HCT116 (cell line): ENCODE data around the gene DAAM2. TPM values are rescaled to one million over a fixed set of nuclear protein-coding genes. Genes with fewer than 3 reads are reported as not detected.

Experiments
- ATAC-seq: fragments of 200-7000 bp; cut with Tn5 transposase; 2 replicates; pipeline ENCODE4 v1.9.1; 2020; ENCODE audit warnings: mild to moderate bottlenecking, moderate library complexity
- BruUV-seq: library from RNA; stranded (reverse); fragments of 400-500 nt; replicated peaks from 2 replicates; lab custom pipeline; 2021; lab: Mats Ljungman, UMichigan
- CTCF ChIA-PET: fragments of 300-600 bp; sonication (Branson Sonifier 250); formaldehyde crosslinking; loops from one replicate; lab custom pipeline; 2021; ENCODE audit warnings: antibody characterized with exemption; lab: Charles Lee
- POLR2A ChIA-PET: fragments of 300-600, 350-600 bp; sonication (Branson Sonifier 250); formaldehyde crosslinking; loops from one replicate; lab custom pipeline; 2021; ENCODE audit warnings: antibody characterized with exemption; lab: Charles Lee
- RAD21 ChIA-PET, 2 experiments: fragments of 300-600 bp; sonication (Branson Sonifier 250); formaldehyde crosslinking; loops; one replicate each; lab custom pipeline; 2023; ENCODE audit warnings: low total read pairs in 2 of 2; ENCODE audit not compliant: uncharacterized antibody in 2 of 2, unreplicated experiment in 2 of 2, low non-redundant PET in 1 of 2; lab: Charles Lee
- DNase-seq: peaks from one replicate; pipeline ENCODE4 v3.0.0-alpha.2; 2010; ENCODE audit warnings: low read depth, low spot score
- H2AFZ ChIP-seq: fragments of 200-600 bp; shearing (Covaris generic), sonication (generic); 2 replicates; pipeline ENCODE4 v1.6.1; 2017; ENCODE audit warnings: low read depth, mixed run types, mixed read lengths, antibody characterized with exemption, low read length; ENCODE audit not compliant: poor library complexity, severe bottlenecking
- H3K27ac ChIP-seq: 2 replicates; pipeline ENCODE4 v1.5.1; 2012; ENCODE audit warnings: low read depth, low read length
- H3K27me3 ChIP-seq: fragments of 200-600 bp; sonication (generic); 2 replicates; pipeline ENCODE4 v1.6.1; 2016; ENCODE audit warnings: mixed run types, low read length, mixed read lengths; ENCODE audit not compliant: insufficient read depth
- H3K36me3 ChIP-seq, 2 experiments: fragments of 200-500 bp in 1 of 2; fragments of 200-600 bp in 1 of 2; sonication (Bioruptor generic) in 1 of 2; sonication (generic) in 1 of 2; 2 replicates each; pipeline versions ENCODE4 v1.5.1 to v1.6.1; 2014 to 2016; ENCODE audit warnings: low read length in 2 of 2, inconsistent platforms in 1 of 2, mixed read lengths in 1 of 2, mixed run types in 1 of 2; ENCODE audit not compliant: insufficient read depth in 2 of 2, control insufficient read depth in 1 of 2
- H3K4me1 ChIP-seq, 2 experiments: fragments of 200-600 bp in 1 of 2; sonication (generic) in 1 of 2; 2 replicates each; pipeline versions ENCODE4 v1.5.1 to v1.6.1; 2012 to 2017; ENCODE audit warnings: low read length in 2 of 2, inconsistent platforms in 1 of 2, mild to moderate bottlenecking in 1 of 2, mixed read lengths in 1 of 2, mixed run types in 1 of 2, moderate library complexity in 1 of 2; ENCODE audit not compliant: insufficient read depth in 2 of 2, control insufficient read depth in 1 of 2
- H3K4me2 ChIP-seq: fragments of 200-600 bp; sonication (generic); 2 replicates; pipeline ENCODE4 v1.6.1; 2017; ENCODE audit warnings: mixed run types, low read length, mixed read lengths
- H3K4me3 ChIP-seq, 2 experiments: fragments of 200-600 bp in 1 of 2; sonication (generic) in 1 of 2; replicated peaks in 1 of 2; 2 replicates each; pipeline ENCODE4 v1.5.1; 2011 to 2016; ENCODE audit warnings: low read length in 2 of 2, control low read depth in 1 of 2, low read depth in 1 of 2, mild to moderate bottlenecking in 1 of 2, mixed read lengths in 1 of 2, mixed run types in 1 of 2
- H3K79me2 ChIP-seq: fragments of 200-600 bp; sonication (generic); 2 replicates; pipeline ENCODE4 v1.6.1; 2017; ENCODE audit warnings: mild to moderate bottlenecking, mixed run types, low read length, moderate library complexity, mixed read lengths; ENCODE audit not compliant: insufficient read depth
- H3K9ac ChIP-seq: fragments of 200-600 bp; sonication (generic); 2 replicates; pipeline ENCODE4 v1.6.1; 2016; ENCODE audit warnings: low read length, mixed read lengths
- H3K9me2 ChIP-seq: fragments of 200-600 bp; sonication (generic), shearing (Covaris generic); 2 replicates; pipeline ENCODE4 v1.6.1; 2017; ENCODE audit warnings: mixed run types, mild to moderate bottlenecking, moderate library complexity; ENCODE audit not compliant: insufficient read depth
- H3K9me3 ChIP-seq, 2 experiments: fragments of 200-500 bp in 1 of 2; fragments of 200-600 bp in 1 of 2; sonication (Bioruptor generic) in 1 of 2; sonication (generic) in 1 of 2; 2 replicates each; pipeline ENCODE4 v1.6.1; 2014 to 2017; ENCODE audit warnings: low read length in 2 of 2, mixed read lengths in 2 of 2, inconsistent platforms in 1 of 2, low read depth in 1 of 2, mild to moderate bottlenecking in 1 of 2, mixed run types in 1 of 2, moderate library complexity in 1 of 2; ENCODE audit not compliant: control insufficient read depth in 1 of 2, insufficient read depth in 1 of 2
- H4K20me1 ChIP-seq: fragments of 200-600 bp; sonication (generic), shearing (Covaris generic); 2 replicates; pipeline ENCODE4 v1.6.1; 2017; ENCODE audit warnings: mixed run types, mild to moderate bottlenecking, moderate library complexity; ENCODE audit not compliant: insufficient read depth
- CEBPB ChIP-seq: IDR thresholded peaks from 2 replicates; pipeline ENCODE4 v1.6.1; 2012; ENCODE audit warnings: low read depth
- ELF1 ChIP-seq: IDR thresholded peaks from 2 replicates; pipeline ENCODE4 v1.6.1; 2012; ENCODE audit warnings: low read depth, borderline replicate concordance
- EZH2 ChIP-seq: fragments of 200-600 bp; sonication (generic); IDR thresholded peaks from 2 replicates; pipeline ENCODE4 v1.6.1; 2017; ENCODE audit warnings: antibody characterized with exemption, mixed run types
- FOSL1 ChIP-seq: IDR thresholded peaks from 2 replicates; pipeline ENCODE4 v1.6.1; 2012; ENCODE audit warnings: low read depth
- JUND ChIP-seq: IDR thresholded peaks from 2 replicates; pipeline ENCODE4 v1.6.1; 2012
- RAD21 ChIP-seq: IDR thresholded peaks from 2 replicates; pipeline ENCODE4 v1.6.1; 2012; ENCODE audit warnings: low read depth, mild to moderate bottlenecking
- YY1 ChIP-seq: IDR thresholded peaks from 2 replicates; pipeline ENCODE4 v1.6.1; 2011; ENCODE audit warnings: low read length, low read depth, moderate library complexity, mild to moderate bottlenecking; ENCODE audit not compliant: insufficient replicate concordance; ENCODE audit errors: extremely low read depth
- ZFX ChIP-seq: fragments of 450-650 bp; IDR thresholded peaks from 2 replicates; pipeline ENCODE4 v1.6.1; 2017
- ZNF274 ChIP-seq: fragments of 200-500 bp; sonication (Bioruptor generic); IDR thresholded peaks from 2 replicates; pipeline ENCODE4 v1.6.1; 2014; ENCODE audit warnings: mild to moderate bottlenecking, low read depth, low read length, inconsistent platforms
- intact Hi-C: fragments of 100-400 bp; cut with micrococcal nuclease; formaldehyde crosslinking; loops from 2 replicates; pipeline ENCODE4 v1.10.0; 2022
- total RNA-seq: library from RNA; stranded (reverse); gene quantifications from one replicate; pipeline ENCODE4 v1.2.1, GENCODE V29; 2021; ENCODE audit not compliant: unreplicated experiment
- TF ChIP-seq, protein P1 (sequence below): IDR thresholded peaks from 2 replicates; pipeline ENCODE4 v1.6.1; 2012; ENCODE audit warnings: low read depth
- TF ChIP-seq, protein P2 (sequence below): IDR thresholded peaks from 2 replicates; pipeline ENCODE4 v1.6.1; 2012

DAAM2 gene
- total RNA-seq, 1 experiment from 2014 or later: not detected

DNA sequence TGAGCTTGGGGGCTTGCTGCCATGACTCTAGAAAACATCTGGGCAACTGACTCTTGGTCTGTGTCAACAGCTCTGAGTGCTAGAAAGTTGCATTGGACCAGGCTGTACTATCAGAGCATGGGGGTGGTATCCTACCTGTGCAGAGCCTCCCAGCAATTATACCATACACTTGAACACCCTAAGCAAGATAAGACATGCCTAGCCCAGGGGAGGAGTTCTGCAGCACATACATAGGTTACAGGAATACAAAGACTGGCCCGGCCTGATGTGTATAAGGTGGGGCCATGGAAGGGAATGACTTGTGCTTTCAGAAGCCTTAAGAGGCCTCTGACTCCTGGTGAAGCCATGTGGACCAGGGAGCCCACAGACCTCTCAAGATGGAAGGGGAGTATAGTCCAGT is 153.4 kb downstream of the DAAM2 start:
- no TSS peak for BruUV-seq
- no peak for ATAC-seq
- no peak overlapping the region for H3K9ac ChIP-seq

DNA sequence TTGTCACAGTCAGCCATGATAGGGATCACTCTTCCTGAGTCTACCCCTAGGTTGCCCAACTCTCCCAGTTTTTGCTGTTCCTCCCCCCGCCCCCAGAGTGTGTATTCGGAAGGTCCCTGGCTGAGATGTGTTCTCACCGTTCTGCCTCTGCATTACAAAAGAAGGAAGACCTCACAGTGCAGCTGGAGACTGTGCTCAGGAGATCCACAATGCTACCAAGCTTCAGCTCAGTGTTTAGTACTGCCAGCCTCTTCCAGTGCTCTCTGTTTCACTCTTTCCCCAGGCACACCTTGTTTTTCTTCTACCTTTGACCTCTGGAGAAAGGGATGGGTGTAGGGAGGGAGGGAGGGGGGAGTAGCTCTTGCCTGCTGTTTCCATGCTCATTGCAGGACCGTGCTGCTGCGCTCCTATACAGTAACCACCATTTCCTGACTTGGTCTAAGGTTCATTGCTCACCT is 155.5 kb downstream of the DAAM2 start:
- intact Hi-C loops: no loop called here
- BruUV-seq: no TSS peak
- RAD21 ChIA-PET: no interaction called here
- no peaks in the 10 kb centered on the region for H3K79me2 ChIP-seq
- H4K20me1 ChIP-seq: no peaks in the 10 kb centered on the region
- H3K27me3 ChIP-seq: peaks cover 49% of the 10 kb centered on the region
- H3K36me3 ChIP-seq: no peaks in the 10 kb centered on the region
- no peak overlapping the region for H2AFZ ChIP-seq
- ATAC-seq (no peak), DNase-seq (no peak)
- H3K4me2 ChIP-seq: no peak overlapping the region
- no peaks in the 10 kb centered on the region for H3K4me1 ChIP-seq
- no peaks in the 10 kb centered on the region for H3K9me3 ChIP-seq
- H3K9me2 ChIP-seq: no peaks in the 10 kb centered on the region
- H3K4me3 ChIP-seq: no peak overlapping the region
- CTCF ChIA-PET: no interaction called here
- POLR2A ChIA-PET: interaction anchor here (0.7 kb wide), 1 partner anchor 1085 kb away, joined by 3 read pairs; no protein-coding TSS in a partner anchor
- no peak for TF ChIP-seq YY1
- TF ChIP-seq ZNF274: no peak
- TF ChIP-seq, protein P1, sequence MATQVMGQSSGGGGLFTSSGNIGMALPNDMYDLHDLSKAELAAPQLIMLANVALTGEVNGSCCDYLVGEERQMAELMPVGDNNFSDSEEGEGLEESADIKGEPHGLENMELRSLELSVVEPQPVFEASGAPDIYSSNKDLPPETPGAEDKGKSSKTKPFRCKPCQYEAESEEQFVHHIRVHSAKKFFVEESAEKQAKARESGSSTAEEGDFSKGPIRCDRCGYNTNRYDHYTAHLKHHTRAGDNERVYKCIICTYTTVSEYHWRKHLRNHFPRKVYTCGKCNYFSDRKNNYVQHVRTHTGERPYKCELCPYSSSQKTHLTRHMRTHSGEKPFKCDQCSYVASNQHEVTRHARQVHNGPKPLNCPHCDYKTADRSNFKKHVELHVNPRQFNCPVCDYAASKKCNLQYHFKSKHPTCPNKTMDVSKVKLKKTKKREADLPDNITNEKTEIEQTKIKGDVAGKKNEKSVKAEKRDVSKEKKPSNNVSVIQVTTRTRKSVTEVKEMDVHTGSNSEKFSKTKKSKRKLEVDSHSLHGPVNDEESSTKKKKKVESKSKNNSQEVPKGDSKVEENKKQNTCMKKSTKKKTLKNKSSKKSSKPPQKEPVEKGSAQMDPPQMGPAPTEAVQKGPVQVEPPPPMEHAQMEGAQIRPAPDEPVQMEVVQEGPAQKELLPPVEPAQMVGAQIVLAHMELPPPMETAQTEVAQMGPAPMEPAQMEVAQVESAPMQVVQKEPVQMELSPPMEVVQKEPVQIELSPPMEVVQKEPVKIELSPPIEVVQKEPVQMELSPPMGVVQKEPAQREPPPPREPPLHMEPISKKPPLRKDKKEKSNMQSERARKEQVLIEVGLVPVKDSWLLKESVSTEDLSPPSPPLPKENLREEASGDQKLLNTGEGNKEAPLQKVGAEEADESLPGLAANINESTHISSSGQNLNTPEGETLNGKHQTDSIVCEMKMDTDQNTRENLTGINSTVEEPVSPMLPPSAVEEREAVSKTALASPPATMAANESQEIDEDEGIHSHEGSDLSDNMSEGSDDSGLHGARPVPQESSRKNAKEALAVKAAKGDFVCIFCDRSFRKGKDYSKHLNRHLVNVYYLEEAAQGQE: no peak
- TF ChIP-seq JUND: no peak
- no peak for TF ChIP-seq CEBPB
- TF ChIP-seq, protein P2, sequence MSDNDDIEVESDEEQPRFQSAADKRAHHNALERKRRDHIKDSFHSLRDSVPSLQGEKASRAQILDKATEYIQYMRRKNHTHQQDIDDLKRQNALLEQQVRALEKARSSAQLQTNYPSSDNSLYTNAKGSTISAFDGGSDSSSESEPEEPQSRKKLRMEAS: no peak
- no peak for TF ChIP-seq ELF1
- TF ChIP-seq ZFX: no peak
- TF ChIP-seq RAD21: no peak
- no peak for TF ChIP-seq FOSL1
- no peak overlapping the region for H3K9ac ChIP-seq
- H3K27ac ChIP-seq: no peak overlapping the region

More for the DNA sequence above, 153.4 kb downstream of the DAAM2 start:
- Histone ChIP-seq H3K79me2 (no peaks in the 10 kb centered on the region), H3K36me3 (no peaks in the 10 kb centered on the region), H3K4me3 (no peak overlapping the region), H4K20me1 (no peaks in the 10 kb centered on the region), H3K9me2 (no peaks in the 10 kb centered on the region), H3K4me1 (no peaks in the 10 kb centered on the region), H2AFZ (no peak overlapping the region), H3K27me3 (peaks cover 32% of the 10 kb centered on the region), H3K4me2 (no peak overlapping the region), H3K27ac (no peak overlapping the region), H3K9me3 (no peaks in the 10 kb centered on the region)
- ChIA-PET POLR2A (no interaction called here), RAD21 (no interaction called here), CTCF (no interaction called here)
- no peak for TF ChIP-seq EZH2
- no peak for DNase-seq
- intact Hi-C loops: no loop called here
